Spleen (tissue), 11 donors: ENCODE data around the gene SDS. TPM values are rescaled to one million over a fixed set of nuclear protein-coding genes. Genes with fewer than 3 reads are reported as not detected.

ENCODE experiments used
- DNase-seq: peaks from one replicate; pipeline ENCODE4 v3.0.0-alpha.2; 2020
- H3K27ac ChIP-seq, 8 donors: fragments of 200-600 bp; sonication (generic) in 7 of 8; 1 replicate in 4 of 8; 2 replicates in 4 of 8; pipeline versions ENCODE4 v1.5.0 to v1.8.0; 2016 to 2021; ENCODE audit warnings: inconsistent platforms in 4 of 8, mild to moderate bottlenecking in 4 of 8, moderate library complexity in 1 of 8
- H3K27me3 ChIP-seq, 7 donors: fragments of 200-600 bp; sonication (generic) in 6 of 7; replicated peaks in 1 of 7; 1 replicate in 4 of 7; 2 replicates in 3 of 7; pipeline versions ENCODE4 v1.5.0 to v1.8.0; 2016 to 2021; ENCODE audit warnings: inconsistent platforms in 3 of 7, mild to moderate bottlenecking in 1 of 7
- H3K36me3 ChIP-seq, 6 donors: fragments of 200-600 bp; sonication (generic) in 5 of 6; 1 replicate in 4 of 6; 2 replicates in 2 of 6; pipeline versions ENCODE4 v1.5.0 to v1.8.0; 2016 to 2021; ENCODE audit warnings: inconsistent platforms in 2 of 6
- H3K4me1 ChIP-seq, 6 donors: fragments of 200-600 bp; sonication (generic) in 5 of 6; 1 replicate in 3 of 6; 2 replicates in 3 of 6; pipeline versions ENCODE4 v1.5.0 to v1.8.0; 2016 to 2021; ENCODE audit warnings: inconsistent platforms in 3 of 6
- H3K4me3 ChIP-seq, 8 donors: fragments of 200-600 bp; sonication (generic) in 7 of 8; 1 replicate in 4 of 8; 2 replicates in 4 of 8; pipeline versions ENCODE4 v1.5.0 to v1.8.0; 2016 to 2021; ENCODE audit warnings: inconsistent platforms in 4 of 8, mild to moderate bottlenecking in 4 of 8, moderate library complexity in 2 of 8
- H3K9me3 ChIP-seq, 8 donors: fragments of 200-600 bp; sonication (generic) in 7 of 8; 1 replicate in 4 of 8; 2 replicates in 4 of 8; pipeline versions ENCODE4 v1.5.0 to v1.8.0; 2016 to 2021; ENCODE audit warnings: inconsistent platforms in 4 of 8
- CTCF ChIP-seq, 11 experiments: fragments of 200-600 bp in 7 of 11; fragments of 450-650 bp in 4 of 11; sonication (generic) in 4 of 11; IDR thresholded peaks in 8 of 11; conservative IDR thresholded peaks in 3 of 11; 1 replicate in 7 of 11; 2 replicates in 4 of 11; pipeline versions ENCODE4 v1.4.0 to v1.8.0; 2016 to 2021; ENCODE audit warnings: antibody characterized with exemption in 11 of 11, inconsistent platforms in 4 of 11, mild to moderate bottlenecking in 1 of 11
- POLR2A ChIP-seq, 3 donors: fragments of 450-650 bp; IDR thresholded peaks; one replicate each; pipeline ENCODE4 v1.5.1; 2017; ENCODE audit warnings: antibody characterized with exemption in 3 of 3, mild to moderate bottlenecking in 1 of 3
- POLR2AphosphoS5 ChIP-seq, 3 donors: sonication (generic); formaldehyde crosslinking; IDR thresholded peaks; one replicate each; pipeline ENCODE4 v1.5.1; 2017; ENCODE audit warnings: antibody characterized with exemption in 3 of 3
- WGBS, 5 donors: extraction: QIAGEN DNeasy Blood & Tissue Kit in 3 of 5; methylation state at CpG; one replicate each; pipeline versions ENCODE4 v1.1.5 to v1.1.7; 2013 to 2018; 5-methylcytosine and 5-hydroxymethylcytosine counted together
- intact Hi-C: fragments of 100-400 bp; cut with DNase I; formaldehyde crosslinking; loops from one replicate; pipeline ENCODE4 v1.15.0; 2023; ENCODE audit warnings: low total_unique reads
- polyA plus RNA-seq, 3 donors: library from polyadenylated mRNA; stranded (reverse); fragments of 200-250 nt; gene quantifications; one replicate each; pipeline ENCODE4 v1.2.1, GENCODE V29; 2013
- total RNA-seq, 7 donors: library from RNA; depleted of rRNA in 3 of 7; stranded (reverse); fragments of >200 nt in 3 of 7; fragmentation: NEBNext Ultra II Directional in 4 of 7; extraction: Animal tissue kit (Norgen Biotek cat#: 25700) in 4 of 7; gene quantifications; one replicate each; pipeline versions ENCODE4 v1.1.0 to v1.2.1, GENCODE V29; 2016 to 2021
- donor health status: healthy with polysubstance abuse.
- donor health status: DM: no; HTN: no; CAD: no; lungs with moderate emphysema.
- donor health status: DM: no; HTN: no; CAD: no.
- donor health status: Bipolar disorder and iron deficiency.
- donor health status: healthy.
- donor health status: DM: no; HTN: no; CAD: no.
- donor health status: DM: yes; HTN: yes; CAD: no.

SDS gene
- total and polyA plus RNA-seq, 10 donors = 0.61 to 3.5 (median 1.2) TPM; not detected in 1

- Histone ChIP-seq H3K9me3 (no peaks in the 10 kb centered on the region), H3K27me3 (no peaks in the 10 kb centered on the region), H3K4me3 (no peak overlapping the region), H3K27ac (no peak overlapping the region), H3K36me3 (no peaks in the 10 kb centered on the region), H3K4me1 (peaks cover 11 to 32% (median 15%) of the 10 kb centered on the region in 6 donors)
- intact Hi-C loops = no loop called here
- no peak for DNase-seq
- TF ChIP-seq POLR2AphosphoS5 (IDR thresholded peaks at IDR 0.05) = peak in 1 of 3 donors; percentile 54
- no peak for TF ChIP-seq POLR2A (IDR thresholded peaks at IDR 0.05)
- 60 to 80% (median 72%) methylated on average over 11 to 13 of the region's 13 CpGs for WGBS, 5 donors
Measured at GRCh38 chr12:113418213-113418879, 14.7 kb upstream of the SDS start.

- intact Hi-C loops = no loop called here
- WGBS, 5 donors = 51 to 67% (median 52%) methylated on average over 6 of the region's 6 CpGs
- peaks cover 0 to 10% (median 0%) of the 10 kb centered on the region in 6 donors for H3K4me1 ChIP-seq
- no peak overlapping the region for H3K4me3 ChIP-seq
- no peak for DNase-seq
- no peaks in the 10 kb centered on the region for H3K9me3 ChIP-seq
- peaks cover 0 to 7% (median 0%) of the 10 kb centered on the region in 7 donors for H3K27me3 ChIP-seq
- H3K36me3 ChIP-seq = no peaks in the 10 kb centered on the region
- H3K27ac ChIP-seq = peak overlapping the region in 3 of 8 donors; percentile 29 to 40 (median 37)
- no peak for TF ChIP-seq CTCF (IDR thresholded peaks at IDR 0.05 in 8 of 11, conservative IDR thresholded peaks at IDR 0.05 in 3 of 11)
- no peak for TF ChIP-seq POLR2AphosphoS5 (IDR thresholded peaks at IDR 0.05)
- TF ChIP-seq POLR2A (IDR thresholded peaks at IDR 0.05) = no peak
Measured at GRCh38 chr12:113416091-113416754, 12.5 kb upstream of the SDS start.

GRCh38 chr12:113414519-113415038 lies 10.9 kb upstream of the SDS start:
- peak; percentile 42 for DNase-seq
- Histone ChIP-seq H3K4me1 (peaks cover 0 to 10% (median 0%) of the 10 kb centered on the region in 6 donors), H3K36me3 (no peaks in the 10 kb centered on the region), H3K4me3 (no peak overlapping the region), H3K9me3 (no peaks in the 10 kb centered on the region), H3K27me3 (peaks cover 0 to 22% (median 0%) of the 10 kb centered on the region in 7 donors), H3K27ac (no peak overlapping the region)
- intact Hi-C loops = no loop called here
- TF ChIP-seq POLR2A (IDR thresholded peaks at IDR 0.05) (no peak), POLR2AphosphoS5 (IDR thresholded peaks at IDR 0.05) (no peak), CTCF (IDR thresholded peaks at IDR 0.05 in 8 of 11, conservative IDR thresholded peaks at IDR 0.05 in 3 of 11) (no peak)
- WGBS, 5 donors = 86 to 89% (median 87%) methylated on average over 9 of the region's 9 CpGs

- Histone ChIP-seq H3K4me1 (peaks cover 0 to 10% (median 0%) of the 10 kb centered on the region in 6 donors), H3K27me3 (peaks cover 0 to 25% (median 0%) of the 10 kb centered on the region in 7 donors), H3K9me3 (no peaks in the 10 kb centered on the region), H3K36me3 (no peaks in the 10 kb centered on the region), H3K27ac (no peak overlapping the region), H3K4me3 (no peak overlapping the region)
- 64 to 74% (median 68%) methylated on average over 10 to 11 of the region's 11 CpGs for WGBS, 5 donors
- no peak for DNase-seq
- TF ChIP-seq POLR2AphosphoS5 (IDR thresholded peaks at IDR 0.05) (no peak), POLR2A (IDR thresholded peaks at IDR 0.05) (no peak), CTCF (IDR thresholded peaks at IDR 0.05 in 8 of 11, conservative IDR thresholded peaks at IDR 0.05 in 3 of 11) (no peak)
- intact Hi-C loops = no loop called here
Measured at GRCh38 chr12:113413488-113413939, 9.8 kb upstream of the SDS start.
